ENCODE results near the gene ZP1.

The ZP1 gene

DNA sequence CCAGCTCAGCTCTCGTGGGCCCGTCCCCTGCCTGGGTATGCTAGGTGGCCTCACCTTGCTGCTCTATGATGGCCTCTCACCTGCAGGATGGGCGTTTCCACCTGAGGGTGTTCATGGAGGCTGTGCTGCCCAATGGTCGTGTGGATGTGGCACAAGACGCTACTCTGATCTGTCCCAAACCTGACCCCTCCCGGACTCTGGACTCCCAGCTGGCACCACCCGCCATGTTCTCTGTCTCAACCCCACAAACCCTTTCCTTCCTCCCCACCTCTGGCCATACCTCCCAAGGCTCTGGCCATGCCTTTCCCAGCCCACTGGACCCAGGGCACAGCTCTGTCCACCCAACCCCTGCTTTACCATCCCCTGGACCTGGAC lies 2.1 kb downstream of the ZP1 start:
- ChIA-PET POLR2A (no interaction called here), CTCF (interaction anchor here (0.7 to 1.4 kb wide), 2 partner anchors 18 to 38 kb away, joined by 3 read pairs; no protein-coding TSS in a partner anchor)
- no peaks in the 10 kb centered on the region for H3K9me3 ChIP-seq (ENCODE audit: control insufficient read depth, insufficient read depth, low read depth, low read length)
- no peak overlapping the region for H3K4me3 ChIP-seq (ENCODE audit: low read depth, low read length)
- H3K36me3 ChIP-seq (ENCODE audit: control insufficient read depth in 2 of 2, insufficient read depth in 1 of 2, low read length in 2 of 2), result no peaks in the 10 kb centered on the region
- H3K27ac ChIP-seq (ENCODE audit: extremely low read depth, low read depth, low read length), result no peak overlapping the region
- TF ChIP-seq ZNF366 (tag by site-specific recombination; conservative IDR thresholded peaks at IDR 0.05), result no peak
- no peak for TF ChIP-seq AEBP2 (tag by site-specific recombination; IDR thresholded peaks at IDR 0.05; ENCODE audit: borderline replicate concordance)
- H3K4me1 ChIP-seq (ENCODE audit: control insufficient read depth, insufficient read depth, low read length), result no peaks in the 10 kb centered on the region

DNA sequence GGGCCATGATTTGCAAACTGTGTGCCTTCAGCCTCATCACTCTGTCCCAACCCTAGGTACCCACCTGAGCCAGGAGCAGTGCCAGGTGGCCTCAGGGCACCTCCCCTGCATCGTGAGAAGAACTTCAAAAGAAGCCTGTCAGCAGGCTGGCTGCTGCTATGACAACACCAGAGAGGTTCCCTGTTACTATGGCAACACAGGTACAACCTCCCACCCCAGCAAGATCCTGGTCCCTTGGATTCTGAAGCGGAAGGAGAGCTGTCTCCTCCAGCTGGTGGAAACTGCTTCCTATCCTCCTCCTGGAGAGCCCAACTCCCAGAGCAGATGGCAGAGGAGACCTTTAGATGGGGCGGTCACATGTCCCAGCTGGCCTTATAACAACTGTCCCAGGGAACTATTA lies 2.9 kb downstream of the ZP1 start:
- TF ChIP-seq ZNF366 (tag by site-specific recombination; conservative IDR thresholded peaks at IDR 0.05) (no peak), TRIM28 (IDR thresholded peaks at IDR 0.05; ENCODE audit: borderline replicate concordance, low read length) (no peak), KLF9 (tag by site-specific recombination; IDR thresholded peaks at IDR 0.05; ENCODE audit: low read depth) (no peak), ZNF37A (tag by site-specific recombination; IDR thresholded peaks at IDR 0.05) (no peak)
- CTCF ChIA-PET, result interaction anchor here (0.5 to 0.6 kb wide), 2 partner anchors 10 to 271 kb away, joined by 4 to 6 read pairs; no protein-coding TSS in a partner anchor
- H3K9me3 ChIP-seq (ENCODE audit: control insufficient read depth, insufficient read depth, low read depth, low read length), result no peaks in the 10 kb centered on the region
- H3K4me1 ChIP-seq (ENCODE audit: control insufficient read depth, insufficient read depth, low read length), result no peaks in the 10 kb centered on the region
- H3K4me3 ChIP-seq (ENCODE audit: low read depth, low read length), result no peak overlapping the region
- H3K27ac ChIP-seq (ENCODE audit: extremely low read depth, low read depth, low read length), result no peak overlapping the region
- POLR2A ChIA-PET, result no interaction called here
- H3K36me3 ChIP-seq (ENCODE audit: control insufficient read depth in 2 of 2, insufficient read depth in 1 of 2, low read length in 2 of 2), result no peaks in the 10 kb centered on the region

- H3K27ac ChIP-seq (ENCODE audit: extremely low read depth, low read depth, low read length), result no peak overlapping the region
- peaks cover 0 to 1% of the 10 kb centered on the region in 2 experiments; a peak in 1 of 3 replicates for H3K36me3 ChIP-seq (ENCODE audit: control insufficient read depth in 2 of 2, insufficient read depth in 1 of 2, low read length in 2 of 2)
- POLR2A ChIA-PET, result interaction anchor here (1.7 kb wide), 1 partner anchor 15 kb away, joined by 4 read pairs; the partner anchor contains the start of gene PTGDR2
- TF ChIP-seq HOXA7 (CRISPR knock-in tag; IDR thresholded peaks at IDR 0.05; ENCODE audit: borderline replicate concordance) (no peak), ZNF350 (tag by site-specific recombination; IDR thresholded peaks at IDR 0.05) (no peak), KLF17 (tag by site-specific recombination; IDR thresholded peaks at IDR 0.05) (no peak), ZNF48 (tag by site-specific recombination; IDR thresholded peaks at IDR 0.05) (no peak), ZNF248 (tag by site-specific recombination; IDR thresholded peaks at IDR 0.05) (no peak), ZNF311 (tag by site-specific recombination; IDR thresholded peaks at IDR 0.05; ENCODE audit: borderline replicate concordance) (no peak), ZNF660 (tag by site-specific recombination; IDR thresholded peaks at IDR 0.05) (no peak), TSHZ1 (tag by site-specific recombination; IDR thresholded peaks at IDR 0.05; ENCODE audit: borderline replicate concordance) (no peak), ZNF155 (tag by site-specific recombination; IDR thresholded peaks at IDR 0.05) (no peak), ZNF600 (tag by site-specific recombination; IDR thresholded peaks at IDR 0.05) (no peak), ZNF184 (tag by site-specific recombination; IDR thresholded peaks at IDR 0.05) (no peak), REPIN1 (tag by site-specific recombination; IDR thresholded peaks at IDR 0.05; ENCODE audit: low read depth) (no peak), WT1 (tag by site-specific recombination; IDR thresholded peaks at IDR 0.05) (no peak), HOXC10 (CRISPR knock-in tag; IDR thresholded peaks at IDR 0.05) (no peak), FEZF1 (tag by site-specific recombination; IDR thresholded peaks at IDR 0.05) (no peak), ZNF239 (tag by site-specific recombination; IDR thresholded peaks at IDR 0.05) (no peak), ZNF677 (tag by site-specific recombination; IDR thresholded peaks at IDR 0.05) (no peak)
- TF ChIP-seq, protein P1, sequence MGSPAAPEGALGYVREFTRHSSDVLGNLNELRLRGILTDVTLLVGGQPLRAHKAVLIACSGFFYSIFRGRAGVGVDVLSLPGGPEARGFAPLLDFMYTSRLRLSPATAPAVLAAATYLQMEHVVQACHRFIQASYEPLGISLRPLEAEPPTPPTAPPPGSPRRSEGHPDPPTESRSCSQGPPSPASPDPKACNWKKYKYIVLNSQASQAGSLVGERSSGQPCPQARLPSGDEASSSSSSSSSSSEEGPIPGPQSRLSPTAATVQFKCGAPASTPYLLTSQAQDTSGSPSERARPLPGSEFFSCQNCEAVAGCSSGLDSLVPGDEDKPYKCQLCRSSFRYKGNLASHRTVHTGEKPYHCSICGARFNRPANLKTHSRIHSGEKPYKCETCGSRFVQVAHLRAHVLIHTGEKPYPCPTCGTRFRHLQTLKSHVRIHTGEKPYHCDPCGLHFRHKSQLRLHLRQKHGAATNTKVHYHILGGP (tag by site-specific recombination; IDR thresholded peaks at IDR 0.05), result no peak
These were observed 3.5 kb downstream of the ZP1 start for GRCh38 chr11:60870733-60871377.

More at GRCh38 chr11:60870733-60871377, 3.5 kb downstream of the ZP1 start:
- Histone ChIP-seq H3K9me3 (ENCODE audit: control insufficient read depth, insufficient read depth, low read depth, low read length) (no peaks in the 10 kb centered on the region), H3K4me1 (ENCODE audit: control insufficient read depth, insufficient read depth, low read length) (no peaks in the 10 kb centered on the region), H3K4me3 (ENCODE audit: low read depth, low read length) (no peak overlapping the region)
- CTCF ChIA-PET, result interaction anchor here (0.6 kb wide), 1 partner anchor 10 kb away, joined by 4 read pairs; no protein-coding TSS in a partner anchor

Data from HEK293 (cell line).